Measurements from ENCODE around the gene PRKD2.

Gene PRKD2

GRCh38 chr19:46698395-46699321 lies 18.3 kb downstream of the PRKD2 start:
- DNase-seq = no peak

DNA sequence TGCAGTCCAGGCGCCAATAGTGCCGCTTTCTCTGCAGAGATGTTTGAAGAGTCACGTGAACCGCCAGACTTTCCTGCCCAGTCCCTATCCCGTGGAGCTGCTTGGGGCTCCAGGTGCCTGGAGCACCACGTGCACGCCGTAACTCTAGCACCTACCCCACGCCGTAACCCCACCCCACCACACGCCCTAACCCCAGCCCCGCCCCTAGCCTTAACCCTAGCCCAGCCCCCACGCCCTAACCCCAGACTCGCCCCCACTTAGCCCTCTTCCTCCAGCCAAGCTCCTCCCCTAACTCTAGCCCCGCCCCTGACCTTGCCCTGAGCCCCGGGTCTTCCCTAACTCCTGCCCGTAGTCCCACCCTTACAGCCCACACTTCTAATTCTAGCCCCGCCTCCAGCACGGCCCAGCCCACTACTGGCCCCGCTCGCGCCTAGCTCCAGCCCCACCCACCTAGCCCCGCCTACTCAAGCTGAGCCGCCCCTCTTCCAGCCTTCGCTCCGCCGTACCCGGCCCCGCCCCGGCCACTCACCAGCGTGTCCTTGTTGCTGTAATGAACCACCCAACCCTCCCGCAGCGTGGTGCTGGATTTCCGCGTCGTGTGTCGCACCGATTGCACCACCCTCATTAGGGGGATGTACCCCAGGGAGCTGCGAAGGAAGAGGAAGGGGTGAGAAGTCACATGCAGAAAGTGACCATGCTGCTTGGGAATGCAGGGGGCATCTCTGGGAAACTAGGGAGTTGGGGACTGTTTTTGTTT lies 19.5 kb downstream of the PRKD2 start:
- peak; percentile 30 for DNase-seq

GRCh38 chr19:46696866-46697203 lies 20.1 kb downstream of the PRKD2 start:
- no peak for DNase-seq

GRCh38 chr19:46696052-46696451 lies 20.9 kb downstream of the PRKD2 start:
- no peak for DNase-seq

- DNase-seq = no peak
Measured at GRCh38 chr19:46693760-46694159, 23.2 kb downstream of the PRKD2 start.

DNA sequence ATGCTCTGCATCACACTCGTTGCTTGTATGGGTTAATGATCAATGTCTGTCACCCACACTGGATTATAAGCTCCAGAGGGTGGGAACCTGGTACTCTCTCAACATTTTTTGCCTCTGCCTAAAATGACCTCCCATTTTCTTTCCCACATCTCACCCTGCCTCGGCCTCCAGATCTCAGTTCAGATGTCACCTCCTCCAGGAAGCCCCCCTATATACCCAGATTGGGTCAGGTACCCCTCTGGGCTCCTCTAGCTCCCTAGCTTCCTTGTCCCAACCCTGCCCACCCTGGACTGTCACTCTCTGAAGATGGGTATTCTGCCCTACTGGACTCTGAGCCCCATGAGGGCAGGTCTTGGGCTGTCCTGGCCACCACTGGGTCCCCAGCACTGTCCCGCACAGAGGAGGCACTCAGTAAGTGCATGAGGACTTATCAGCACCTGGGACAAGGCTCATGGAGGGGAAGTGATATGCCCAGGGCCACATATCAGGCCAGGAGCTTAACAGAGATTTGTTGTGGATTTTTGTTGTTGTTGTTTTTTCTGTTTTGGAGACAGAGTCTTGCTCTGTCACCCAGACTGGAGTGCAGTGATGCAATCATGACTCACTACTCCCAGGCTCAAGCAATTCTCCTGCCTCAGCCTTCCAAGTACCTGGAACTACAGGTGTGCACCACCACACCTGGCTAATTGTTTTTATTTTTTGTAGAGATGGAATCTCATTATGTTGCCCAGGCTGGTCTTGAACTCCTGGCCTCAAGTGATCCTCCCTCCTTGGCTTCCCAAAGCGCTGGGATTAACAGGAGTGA lies 23.8 kb downstream of the PRKD2 start:
- DNase-seq = no peak

- no peak for DNase-seq
Measured at GRCh38 chr19:46691948-46692347, 25.0 kb downstream of the PRKD2 start.

- no peak for DNase-seq
Measured at GRCh38 chr19:46691104-46691503, 25.8 kb downstream of the PRKD2 start.

GRCh38 chr19:46689358-46689757 lies 27.6 kb downstream of the PRKD2 start:
- DNase-seq = no peak

DNA sequence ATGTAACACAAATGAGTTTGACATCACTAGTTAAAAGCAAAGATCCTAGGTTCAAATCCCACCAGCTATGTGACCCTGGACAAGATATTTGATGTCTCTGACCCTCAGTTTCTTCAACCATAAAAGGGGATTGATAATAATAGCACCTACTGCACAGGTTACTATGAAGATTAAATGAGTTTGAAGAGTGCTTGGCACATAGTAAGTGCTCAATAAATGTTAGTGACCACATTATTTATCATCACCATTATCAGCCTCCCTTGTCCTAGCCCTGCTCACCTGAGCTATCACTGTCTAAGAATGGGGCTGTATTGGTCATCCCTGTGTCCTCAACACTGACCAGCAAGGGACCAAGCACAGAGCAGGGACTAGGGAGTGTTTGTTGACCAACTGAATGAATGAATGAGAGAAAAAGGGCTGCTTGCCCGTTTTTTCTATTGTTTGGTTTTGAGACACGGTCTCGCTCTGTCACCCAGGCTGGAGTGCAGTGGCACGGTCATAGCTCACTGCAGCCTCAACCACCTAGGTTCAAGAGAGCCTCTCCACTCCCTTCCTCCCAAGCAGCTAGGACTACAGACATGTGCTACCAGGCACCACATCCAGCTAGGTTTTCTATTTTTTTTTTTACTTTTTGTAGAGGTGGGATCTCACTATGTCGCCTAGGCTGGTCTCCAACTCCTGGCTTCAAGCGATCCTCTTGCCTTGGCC lies 29.3 kb downstream of the PRKD2 start:
- DNase-seq = no peak

DNA sequence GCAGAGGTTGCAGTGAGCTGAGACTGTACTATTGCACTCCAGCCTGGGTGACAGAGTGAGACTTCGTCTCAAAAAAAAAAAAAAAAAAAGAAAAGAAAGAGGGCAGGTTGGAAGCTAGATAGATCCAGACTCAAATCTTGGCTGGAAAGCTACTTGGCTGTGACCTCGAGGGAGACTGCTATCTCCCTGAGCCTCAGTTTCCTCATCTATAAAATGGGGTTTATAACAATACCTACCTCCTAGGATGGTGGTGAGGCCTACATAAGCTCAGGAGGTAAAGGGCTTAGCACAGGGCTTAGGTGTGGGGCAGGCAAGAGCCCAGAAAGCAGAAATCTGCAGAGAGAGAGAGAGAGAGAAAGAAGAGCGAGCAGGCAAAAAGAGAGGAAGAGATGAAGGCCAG lies 31.7 kb downstream of the PRKD2 start:
- DNase-seq = no peak

GRCh38 chr19:46678110-46678732 lies 38.7 kb downstream of the PRKD2 start:
- DNase-seq = no peak

- DNase-seq = no peak
Measured at GRCh38 chr19:46674416-46675178, 42.3 kb downstream of the PRKD2 start.

DNA sequence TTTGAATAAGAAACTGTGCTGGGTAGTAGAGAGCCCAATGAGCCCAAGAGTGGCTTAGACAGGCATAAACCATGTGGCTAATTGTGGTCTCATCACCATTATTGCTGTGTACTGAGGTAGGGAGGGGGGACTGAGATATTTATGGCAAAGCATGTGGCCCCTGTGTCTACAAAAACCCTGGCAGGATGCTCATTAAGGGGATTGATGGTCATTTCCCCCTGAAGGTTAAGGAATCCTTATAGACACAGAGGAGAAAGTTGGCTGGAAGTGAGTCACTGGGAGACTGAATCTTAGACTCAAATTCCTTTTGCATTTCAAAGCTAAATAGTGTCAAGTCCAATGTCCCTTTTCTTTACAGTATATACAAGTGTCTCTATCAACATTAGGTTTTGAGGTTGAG lies 46.1 kb downstream of the PRKD2 start:
- no peak for DNase-seq

GRCh38 chr19:46668662-46669061 lies 48.3 kb downstream of the PRKD2 start:
- DNase-seq = no peak

DNA sequence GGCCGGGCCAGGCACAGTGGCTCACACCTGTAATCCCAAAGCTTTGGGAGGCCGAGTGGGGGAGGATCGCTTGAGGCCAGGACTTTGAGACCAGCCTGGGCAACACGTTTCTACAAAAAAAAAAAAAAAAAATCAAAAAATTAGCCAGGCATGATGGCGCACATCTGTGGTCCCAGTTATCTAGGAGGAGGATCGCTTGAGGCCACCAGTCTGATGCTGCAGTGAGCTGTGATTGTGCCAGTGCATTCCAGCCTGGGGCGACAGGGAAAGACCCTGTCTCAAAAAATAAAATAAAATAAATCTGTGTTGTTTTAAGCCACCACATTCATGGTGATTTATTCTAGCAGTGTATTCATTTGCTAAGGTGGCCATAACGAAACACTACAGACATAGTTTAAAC lies 51.8 kb downstream of the PRKD2 start:
- no peak for DNase-seq

- no peak for DNase-seq
Measured at GRCh38 chr19:46661735-46662592, 55.0 kb downstream of the PRKD2 start.

- DNase-seq = peak; percentile 97
Measured at GRCh38 chr19:46661020-46661731, 55.7 kb downstream of the PRKD2 start, which contains the start of gene DACT3. Gene DACT3, minus strand, starts transcription at chr19:46661182. Its CDS starts 118 bp downstream, at chr19:46661064.

GRCh38 chr19:46660551-46661019 lies 56.3 kb downstream of the PRKD2 start:
- no peak for DNase-seq
